IPS-NIHi7 (cell line): ENCODE measurements around the gene SURF4.
A peak's percentile ranks its signal among the peaks of the same experiment; 100 is the strongest.
"Not testable (repeated sequence)": the region's sequence is repeated elsewhere in the genome, so short reads cannot be mapped to it uniquely, and the experiment has no call there.

Experiments
- DNase-seq: peaks from one replicate; pipeline ENCODE4 v3.0.0; 2012; ENCODE audit warnings: mixed read lengths; ENCODE audit errors: extremely low spot score

SURF4 gene

DNA sequence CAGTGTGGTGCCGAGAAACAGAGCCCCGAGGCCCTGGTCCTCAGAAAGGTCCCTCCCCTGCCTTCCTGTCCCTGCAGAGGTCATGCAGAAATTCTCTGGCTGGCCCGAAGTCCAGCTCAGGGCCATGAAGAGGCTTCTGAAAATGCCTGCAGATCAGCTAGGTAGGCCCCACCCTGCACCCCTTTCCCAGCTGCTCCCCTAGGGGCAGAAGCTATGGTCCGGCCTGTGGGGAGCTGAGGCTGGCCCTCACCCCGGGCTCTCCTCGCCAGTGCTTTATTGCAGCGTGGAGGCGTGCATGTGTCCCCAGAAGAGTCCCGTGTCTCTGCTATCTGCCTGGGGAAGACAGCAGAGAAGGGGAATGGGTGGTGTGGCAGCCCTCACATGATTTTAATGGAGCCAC, 22.0 kb upstream of the SURF4 start:
- no peak for DNase-seq

DNA sequence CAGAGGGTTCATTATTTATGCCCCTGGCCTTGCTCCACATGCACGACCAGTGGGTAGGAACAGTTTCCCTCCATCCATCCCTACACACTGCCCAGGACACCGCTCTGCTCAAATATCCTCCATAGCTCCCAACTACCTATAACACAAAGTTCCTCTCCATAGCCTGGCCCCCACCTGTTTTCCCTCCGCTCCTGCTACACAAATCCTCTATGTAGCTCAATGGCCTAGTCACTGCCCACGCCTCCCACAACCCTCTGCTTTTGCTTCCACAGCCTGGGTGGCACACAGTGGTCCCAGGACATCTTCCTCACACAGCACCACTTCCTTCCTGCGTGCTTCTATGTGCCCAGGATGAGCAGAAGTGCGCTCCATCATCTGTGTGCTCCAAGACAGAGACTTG, 21.5 kb upstream of the SURF4 start:
- no peak for DNase-seq

DNA sequence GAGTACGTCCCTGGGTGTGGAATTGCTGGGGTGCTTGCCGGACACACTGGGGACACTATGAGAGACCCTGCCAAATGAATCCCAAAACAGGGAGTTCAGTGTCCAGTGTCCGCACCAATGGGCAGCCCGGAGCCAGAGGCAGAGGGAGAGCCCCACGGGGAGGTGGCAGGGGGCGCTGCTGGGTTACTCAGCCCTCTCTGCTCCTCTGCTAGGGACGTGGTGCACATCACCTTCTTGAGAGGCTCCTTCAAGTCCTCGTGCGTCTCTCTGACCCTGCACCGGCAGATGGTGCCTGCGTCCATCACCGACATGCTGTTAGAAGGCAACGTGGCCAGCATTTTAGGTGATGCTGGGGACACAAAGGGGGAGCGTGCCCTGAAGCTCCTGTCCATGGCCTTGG, 21.1 kb upstream of the SURF4 start:
- DNase-seq = peak; percentile 83

- no peak for DNase-seq
Measured at GRCh38 chr9:133394687-133395271, 18.9 kb upstream of the SURF4 start.

DNA sequence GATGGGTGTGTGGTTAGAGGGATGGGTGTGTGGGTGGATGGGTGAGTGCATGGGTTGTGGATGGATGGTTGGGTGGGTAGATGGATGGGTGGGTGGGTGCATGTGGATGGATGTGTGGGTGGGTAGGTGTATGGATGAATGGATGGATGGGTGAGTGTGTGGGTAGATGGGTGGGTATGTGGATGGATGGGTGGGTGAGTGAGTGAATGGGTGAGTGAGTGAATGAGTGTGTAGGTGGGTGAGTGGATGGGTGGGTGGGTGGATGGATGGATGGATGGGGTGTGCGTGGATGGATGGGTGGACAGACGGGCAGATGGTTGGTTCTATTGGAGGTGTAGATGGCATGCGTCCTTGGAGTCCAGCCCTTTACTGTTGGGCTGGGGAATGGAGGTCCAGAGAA, 17.5 kb upstream of the SURF4 start:
- DNase-seq = no peak

- DNase-seq = not testable (repeated sequence)
Measured at GRCh38 chr9:133392308-133392707, 16.4 kb upstream of the SURF4 start.

DNA sequence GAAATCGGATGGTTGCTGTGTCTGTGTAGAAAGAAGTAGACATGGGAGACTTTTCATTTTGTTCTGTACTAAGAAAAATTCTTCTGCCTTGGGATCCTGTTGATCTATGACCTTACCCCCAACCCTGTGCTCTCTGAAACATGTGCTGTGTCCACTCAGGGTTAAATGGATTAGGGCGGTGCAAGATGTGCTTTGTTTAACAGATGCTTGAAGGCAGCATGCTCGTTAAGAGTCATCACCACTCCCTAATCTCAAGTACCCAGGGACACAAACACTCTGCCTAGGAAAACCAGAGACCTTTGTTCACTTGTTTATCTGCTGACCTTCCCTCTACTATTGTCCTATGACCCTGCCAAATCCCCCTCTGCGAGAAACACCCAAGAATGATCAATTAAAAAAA, 15.6 kb upstream of the SURF4 start:
- not testable (repeated sequence) for DNase-seq

DNA sequence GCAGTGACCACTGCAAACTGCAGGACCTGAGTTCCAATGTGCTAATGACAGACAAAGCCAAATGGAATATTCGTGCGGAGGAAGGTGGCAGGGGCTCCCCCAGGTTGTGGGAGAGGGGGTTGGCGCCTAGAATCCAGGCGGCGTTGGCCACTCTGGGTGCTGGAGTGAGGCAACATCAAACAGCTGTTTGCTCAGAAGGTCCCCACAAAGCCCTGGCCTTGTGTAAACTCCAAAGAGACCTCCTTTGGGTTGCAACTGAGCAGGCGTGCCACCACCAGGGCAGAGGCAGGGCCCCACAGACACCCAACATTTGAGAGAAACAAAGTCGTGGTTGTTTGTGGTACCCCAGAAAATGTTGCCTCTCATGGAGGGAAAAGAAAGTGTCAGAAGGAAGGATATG, 14.9 kb upstream of the SURF4 start:
- no peak for DNase-seq

GRCh38 chr9:133389562-133389961, 13.7 kb upstream of the SURF4 start:
- DNase-seq = no peak

DNA sequence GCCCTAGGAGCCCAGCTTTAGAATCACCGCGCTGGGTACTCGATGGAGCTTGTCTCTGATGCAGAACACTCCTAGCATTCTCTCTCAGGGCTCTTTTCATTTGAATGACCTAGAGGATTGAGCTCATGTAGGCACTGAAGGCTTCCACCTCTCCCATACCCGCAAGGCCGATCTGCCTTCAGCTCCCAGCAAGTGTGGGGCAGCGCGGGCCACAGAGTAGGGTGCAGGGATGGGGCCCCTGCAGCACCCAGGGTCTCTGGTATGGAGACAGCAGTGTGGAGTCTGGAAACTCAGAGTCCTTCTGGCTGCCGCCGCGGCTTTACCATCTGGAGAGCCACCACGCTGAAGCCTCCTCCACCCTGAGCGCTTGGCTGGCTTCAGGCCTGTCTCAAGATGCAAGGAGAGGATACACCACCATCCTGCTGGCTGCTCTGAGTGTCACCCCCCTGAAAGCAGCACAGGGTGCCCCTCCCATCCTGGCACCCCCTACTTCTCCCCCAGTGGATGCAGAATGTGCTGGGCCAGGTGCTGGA, 13.2 kb upstream of the SURF4 start:
- no peak for DNase-seq

DNA sequence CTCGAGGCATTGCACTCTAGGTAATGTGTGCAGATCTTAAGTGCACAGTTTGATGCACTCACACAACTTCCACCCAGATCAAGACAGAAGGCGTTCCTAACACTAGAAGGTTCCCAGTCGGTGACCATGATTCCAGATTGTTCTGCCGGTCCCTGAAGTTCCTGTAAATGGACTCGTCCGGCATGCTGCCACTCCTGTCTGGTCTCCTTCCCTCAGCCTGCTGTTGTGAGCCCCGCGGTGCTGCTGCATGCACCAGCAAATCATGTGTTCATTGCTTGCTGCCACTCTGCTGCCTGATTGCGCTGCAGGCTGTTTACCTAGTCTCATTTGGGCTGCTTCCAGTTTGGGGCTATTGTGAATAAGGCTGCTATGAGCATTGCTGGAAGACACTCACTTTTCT, 11.8 kb upstream of the SURF4 start:
- DNase-seq = no peak

- DNase-seq = no peak
Measured at GRCh38 chr9:133386338-133386737, 10.5 kb upstream of the SURF4 start.

DNA sequence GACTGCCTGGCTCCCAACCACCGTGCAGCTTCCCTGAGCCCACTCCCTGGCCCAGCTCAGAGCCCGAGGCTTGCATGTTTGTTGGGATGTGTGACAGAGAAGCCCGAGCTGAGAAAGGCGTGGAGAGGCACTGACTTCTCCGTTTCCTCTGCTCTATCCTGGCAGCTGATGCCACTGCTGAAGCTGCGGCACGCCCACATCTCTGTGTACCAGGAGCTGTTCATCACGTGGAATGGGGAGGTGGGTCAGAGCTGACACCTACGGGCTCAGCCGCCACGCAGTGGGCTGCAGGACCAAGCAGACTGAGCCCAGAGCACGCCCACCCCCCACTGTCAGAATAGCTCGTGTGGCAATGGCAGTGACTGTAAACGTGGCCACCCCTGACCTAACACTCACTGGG, 9.6 kb upstream of the SURF4 start:
- no peak for DNase-seq

- DNase-seq = no peak
Measured at GRCh38 chr9:133384736-133385321, 9.0 kb upstream of the SURF4 start.

DNA sequence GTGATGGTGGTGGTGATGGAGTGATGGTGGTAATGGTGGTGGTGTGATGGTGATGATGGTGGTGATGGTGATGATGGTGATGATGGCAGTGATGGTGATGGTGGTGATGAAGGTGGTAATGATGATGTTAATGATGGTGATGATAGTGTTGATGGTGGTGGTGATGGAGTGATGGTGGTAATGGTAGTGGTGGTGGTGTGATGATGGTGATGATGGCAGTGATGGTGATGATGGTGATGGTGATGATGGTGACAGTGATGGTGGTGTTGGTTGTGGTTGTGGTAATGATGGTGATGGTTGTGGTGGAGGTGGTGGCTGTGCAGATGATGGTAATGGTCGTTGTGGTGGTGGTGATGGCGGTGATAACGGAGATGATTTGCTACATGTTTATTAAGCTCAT, 7.6 kb upstream of the SURF4 start:
- no peak for DNase-seq

GRCh38 chr9:133382507-133383141, 6.8 kb upstream of the SURF4 start:
- no peak for DNase-seq

GRCh38 chr9:133380734-133381133, 4.9 kb upstream of the SURF4 start:
- no peak for DNase-seq

GRCh38 chr9:133379153-133380086, 3.6 kb upstream of the SURF4 start:
- no peak for DNase-seq

DNA sequence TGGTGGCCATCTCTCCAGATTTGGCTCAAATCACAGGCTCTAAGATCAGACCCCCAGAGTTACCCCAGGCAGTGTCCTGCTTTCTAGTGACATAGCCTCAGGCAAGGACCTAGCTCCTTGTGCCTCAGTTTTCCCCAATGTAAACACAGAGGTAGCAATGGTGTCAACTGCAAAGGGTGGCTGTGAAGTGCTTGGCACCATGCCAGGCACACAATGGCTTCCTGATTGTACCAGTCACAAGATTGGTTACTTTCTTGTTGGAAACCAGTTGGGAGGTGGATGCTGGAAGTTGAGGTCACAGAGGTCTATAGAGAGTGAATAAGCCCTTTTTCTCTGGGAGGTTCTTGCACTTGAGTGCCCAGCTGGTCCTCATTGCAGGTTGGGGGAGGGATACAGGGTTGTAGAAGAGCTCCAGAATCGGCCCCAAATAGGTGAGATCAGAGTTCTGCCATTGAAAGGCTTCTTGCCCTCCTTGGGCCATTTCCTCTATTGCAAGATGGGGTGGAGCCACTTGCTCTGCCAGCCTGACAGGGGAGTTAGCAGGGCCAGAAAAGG, 2.6 kb upstream of the SURF4 start:
- no peak for DNase-seq

DNA sequence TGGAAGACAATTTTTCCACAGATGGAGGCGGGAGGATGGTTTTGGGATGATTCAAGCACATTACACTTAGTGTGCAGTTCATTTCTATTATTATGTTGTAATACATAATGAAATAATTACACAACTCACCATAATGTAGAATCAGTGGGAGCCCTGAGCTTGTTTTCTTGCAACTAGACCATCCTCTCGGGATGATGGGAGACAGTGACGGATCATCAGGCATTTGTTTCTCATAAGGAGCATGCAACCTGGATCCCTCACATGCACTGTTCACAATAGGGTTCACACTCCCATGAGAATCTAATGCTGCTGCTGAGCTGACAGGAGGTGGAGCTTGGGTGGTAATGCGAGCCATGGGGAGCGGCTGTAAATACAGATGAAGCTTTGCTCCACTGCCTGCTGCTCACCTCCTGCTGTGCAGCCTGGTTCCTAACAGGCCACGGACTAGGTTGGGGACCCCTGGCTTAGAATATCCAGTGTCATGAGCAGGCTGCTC, 1.9 kb upstream of the SURF4 start:
- DNase-seq = no peak

GRCh38 chr9:133377280-133377679, 1.4 kb upstream of the SURF4 start:
- DNase-seq = not testable (repeated sequence)
